Gastrocnemius medialis (tissue), 4 donors: ENCODE data around the gene PAX6.

Experiments
- POLR2A ChIP-seq, 2 donors: fragments of 450-650 bp; IDR thresholded peaks; one replicate each; pipeline ENCODE4 v1.6.1; 2017; ENCODE audit warnings: antibody characterized with exemption in 2 of 2, mild to moderate bottlenecking in 2 of 2, moderate library complexity in 2 of 2
- TF ChIP-seq, protein P1 (sequence below), 5 experiments: fragments of 450-650 bp in 3 of 5; fragments of 200-600 bp in 2 of 5; sonication (generic) in 2 of 5; IDR thresholded peaks in 4 of 5; conservative IDR thresholded peaks in 1 of 5; 1 replicate in 4 of 5; 2 replicates in 1 of 5; pipeline ENCODE4 v1.5.1; 2016 to 2019; ENCODE audit warnings: antibody characterized with exemption in 5 of 5, mild to moderate bottlenecking in 3 of 5, moderate library complexity in 3 of 5

GRCh38 chr11:31779374-31779791, 31.7 kb downstream of the PAX6 start:
- TF ChIP-seq, protein P1, sequence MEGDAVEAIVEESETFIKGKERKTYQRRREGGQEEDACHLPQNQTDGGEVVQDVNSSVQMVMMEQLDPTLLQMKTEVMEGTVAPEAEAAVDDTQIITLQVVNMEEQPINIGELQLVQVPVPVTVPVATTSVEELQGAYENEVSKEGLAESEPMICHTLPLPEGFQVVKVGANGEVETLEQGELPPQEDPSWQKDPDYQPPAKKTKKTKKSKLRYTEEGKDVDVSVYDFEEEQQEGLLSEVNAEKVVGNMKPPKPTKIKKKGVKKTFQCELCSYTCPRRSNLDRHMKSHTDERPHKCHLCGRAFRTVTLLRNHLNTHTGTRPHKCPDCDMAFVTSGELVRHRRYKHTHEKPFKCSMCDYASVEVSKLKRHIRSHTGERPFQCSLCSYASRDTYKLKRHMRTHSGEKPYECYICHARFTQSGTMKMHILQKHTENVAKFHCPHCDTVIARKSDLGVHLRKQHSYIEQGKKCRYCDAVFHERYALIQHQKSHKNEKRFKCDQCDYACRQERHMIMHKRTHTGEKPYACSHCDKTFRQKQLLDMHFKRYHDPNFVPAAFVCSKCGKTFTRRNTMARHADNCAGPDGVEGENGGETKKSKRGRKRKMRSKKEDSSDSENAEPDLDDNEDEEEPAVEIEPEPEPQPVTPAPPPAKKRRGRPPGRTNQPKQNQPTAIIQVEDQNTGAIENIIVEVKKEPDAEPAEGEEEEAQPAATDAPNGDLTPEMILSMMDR (IDR thresholded peaks at IDR 0.05 in 4 of 5, conservative IDR thresholded peaks at IDR 0.05 in 1 of 5): no peak
- TF ChIP-seq POLR2A (IDR thresholded peaks at IDR 0.05): no peak
